Putamen (tissue), 1 donor: ENCODE measurements around the gene MAP4K5.
A peak's percentile ranks its signal among the peaks of the same experiment; 100 is the strongest.
"Not testable (repeated sequence)": the region's sequence is repeated elsewhere in the genome, so short reads cannot be mapped to it uniquely, and the experiment has no call there.

ENCODE experiments used
- DNase-seq: peaks from one replicate; pipeline ENCODE4 v3.0.0-alpha.2; 2016; ENCODE audit warnings: low spot score

Gene MAP4K5

GRCh38 chr14:50532502-50533240 is at the start of gene MAP4K5:
TSS of gene MAP4K5 (minus strand) at chr14:50532569. CDS start at chr14:50532049, 520 bp downstream.
- peak; percentile 93 for DNase-seq

DNA sequence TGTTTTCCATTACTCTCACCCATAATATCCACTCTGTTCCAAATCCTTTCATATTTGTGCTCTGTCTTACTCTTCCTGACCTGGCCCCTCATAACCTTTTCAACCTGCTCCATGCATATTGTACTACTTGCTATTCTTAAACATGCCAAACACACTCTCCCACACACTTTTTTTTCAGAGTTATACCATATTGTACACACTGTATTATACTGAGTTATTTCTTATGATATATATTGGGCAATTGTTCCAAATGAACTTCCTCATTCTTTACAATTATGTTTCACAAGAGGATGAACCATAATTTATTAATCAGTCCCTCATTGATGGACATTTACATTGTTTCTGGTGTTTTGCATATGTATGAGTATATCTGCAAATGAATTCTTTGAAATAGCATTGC is 46.1 kb upstream of the MAP4K5 start:
- DNase-seq, result no peak

- DNase-seq, result no peak
These were observed 45.6 kb upstream of the MAP4K5 start for GRCh38 chr14:50577982-50578381.

- no peak for DNase-seq
These were observed 43.4 kb upstream of the MAP4K5 start for GRCh38 chr14:50575769-50576168.

GRCh38 chr14:50573862-50574261 is 41.5 kb upstream of the MAP4K5 start:
- DNase-seq, result no peak

- DNase-seq, result no peak
These were observed 37.4 kb upstream of the MAP4K5 start for GRCh38 chr14:50569714-50570274.

DNA sequence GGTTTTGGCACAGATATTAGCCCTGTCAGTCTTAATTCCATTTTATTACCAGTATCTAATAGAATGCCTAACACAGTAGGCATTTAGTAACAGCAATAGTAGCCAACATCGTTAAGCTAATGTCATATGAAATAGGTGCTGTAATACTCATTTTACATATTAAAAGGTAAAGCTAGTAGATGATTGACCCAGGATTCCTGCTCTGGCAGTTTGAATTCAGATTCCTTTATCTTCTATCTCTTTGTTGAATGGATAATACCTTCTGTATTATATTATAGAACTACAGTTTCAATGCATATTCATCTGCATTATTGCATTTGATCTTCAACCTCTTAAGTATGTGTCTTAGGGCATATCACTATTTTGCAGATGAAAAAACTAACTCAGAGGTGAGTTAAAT is 30.5 kb upstream of the MAP4K5 start:
- no peak for DNase-seq

DNA sequence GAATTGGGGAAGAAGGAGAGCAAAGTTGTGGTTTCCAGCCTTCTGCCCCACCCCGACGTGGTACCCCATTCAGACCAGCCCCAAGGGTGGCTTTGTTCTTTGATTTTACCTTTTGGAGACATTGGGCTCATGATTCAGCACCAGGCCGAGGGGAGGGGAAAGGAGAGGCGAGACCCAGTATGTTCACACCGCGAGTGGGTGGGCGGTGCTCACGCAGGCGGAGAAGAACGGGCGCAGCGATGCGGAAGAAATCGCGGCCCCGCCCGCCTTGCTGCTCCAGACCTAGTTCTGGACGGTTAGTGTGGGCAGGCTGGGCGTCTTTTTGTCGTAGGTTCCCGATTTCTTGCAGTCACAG is 28.5 kb upstream of the MAP4K5 start:
- peak; percentile 83 for DNase-seq

GRCh38 chr14:50559990-50560930 is 27.9 kb upstream of the MAP4K5 start, which contains the start of gene ATL1:
TSS of gene ATL1 (plus strand) at chr14:50560145. CDS start at chr14:50560266, 121 bp downstream.
- DNase-seq, result peak; percentile 83

GRCh38 chr14:50552796-50553195 is 20.4 kb upstream of the MAP4K5 start:
- DNase-seq, result not testable (repeated sequence)

DNA sequence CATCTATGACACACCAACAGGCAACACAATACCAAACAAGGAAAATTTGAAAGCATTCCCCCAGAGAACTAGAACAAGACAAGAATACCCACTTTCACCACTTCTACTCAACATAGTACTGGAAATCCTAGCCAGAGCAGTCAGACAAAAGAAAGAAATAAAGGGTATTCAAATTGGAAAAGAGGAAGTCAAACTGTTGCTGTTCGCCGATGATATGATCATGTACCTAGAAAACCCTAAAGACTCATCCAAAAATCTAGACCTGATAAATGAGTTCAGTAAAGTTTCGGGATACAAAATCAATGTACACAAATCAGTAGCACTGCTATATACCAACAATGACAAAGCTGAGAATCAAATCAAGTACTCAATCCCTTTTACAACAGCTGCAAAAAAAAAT is 19.5 kb upstream of the MAP4K5 start:
- DNase-seq, result no peak

GRCh38 chr14:50550294-50550693 is 17.9 kb upstream of the MAP4K5 start:
- DNase-seq, result no peak

DNA sequence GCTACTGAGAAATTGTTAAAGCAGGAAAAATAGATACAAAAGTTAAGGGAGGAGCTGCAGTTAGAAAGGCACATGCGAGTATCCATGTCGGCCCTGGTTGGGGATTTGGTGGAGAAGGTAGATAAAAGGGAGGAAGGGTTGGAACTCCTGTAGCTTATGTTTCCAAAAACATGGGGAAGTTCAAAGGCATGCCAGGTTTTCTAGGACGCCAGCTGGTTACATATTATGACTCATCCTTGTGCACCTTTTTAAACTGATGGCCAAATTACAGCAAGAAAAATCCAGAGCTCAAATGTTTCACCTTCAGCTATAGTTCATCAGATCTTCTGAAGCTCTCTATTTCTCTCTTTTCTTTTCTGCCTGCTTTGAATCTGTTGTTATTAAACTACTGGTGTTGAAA is 13.2 kb upstream of the MAP4K5 start:
- no peak for DNase-seq

DNA sequence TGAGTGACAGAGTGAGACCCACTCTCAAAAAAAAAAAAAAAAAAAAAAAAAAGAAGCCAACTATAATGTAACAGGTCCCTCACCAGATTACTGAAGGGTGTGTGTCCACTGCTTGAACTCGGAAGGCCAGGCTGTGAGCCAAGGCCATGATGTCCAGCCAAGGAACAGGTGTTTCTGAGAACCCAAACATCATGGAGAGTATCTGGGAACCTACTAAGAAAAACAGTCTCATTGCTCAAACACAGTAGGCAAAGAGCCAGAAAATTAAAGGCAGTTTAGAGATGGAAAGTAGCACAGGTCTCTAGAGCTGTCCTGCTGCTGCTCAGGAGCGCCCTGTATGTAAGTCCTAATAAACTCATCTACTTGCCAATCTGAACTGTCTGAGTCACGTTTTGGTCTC is 12.5 kb upstream of the MAP4K5 start:
- DNase-seq, result no peak

GRCh38 chr14:50542941-50543418 is 10.6 kb upstream of the MAP4K5 start:
- peak; percentile 55 for DNase-seq

- DNase-seq, result no peak
These were observed 8.8 kb upstream of the MAP4K5 start for GRCh38 chr14:50541159-50541567.

- DNase-seq, result no peak
These were observed 6.7 kb upstream of the MAP4K5 start for GRCh38 chr14:50539051-50539450.

DNA sequence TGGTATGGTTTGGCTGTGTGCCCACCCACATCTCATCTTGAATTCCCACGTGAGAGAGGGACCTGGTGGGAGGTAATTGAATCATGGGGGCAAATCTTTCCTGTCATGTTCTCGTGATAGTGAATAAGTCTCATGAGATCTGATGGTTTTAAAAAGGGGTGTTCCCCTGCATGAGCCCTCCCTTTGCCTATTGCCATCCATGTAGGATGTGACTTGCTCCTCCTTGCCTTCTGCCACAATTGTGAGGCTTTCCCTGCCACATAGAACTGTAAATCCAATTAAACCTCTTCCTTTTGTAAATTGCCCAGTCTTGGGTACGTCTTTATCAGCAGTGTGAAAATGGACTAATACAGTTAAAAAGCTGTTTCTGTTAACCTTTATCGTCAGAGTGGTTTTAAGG is 5.7 kb upstream of the MAP4K5 start:
- not testable (repeated sequence) for DNase-seq

DNA sequence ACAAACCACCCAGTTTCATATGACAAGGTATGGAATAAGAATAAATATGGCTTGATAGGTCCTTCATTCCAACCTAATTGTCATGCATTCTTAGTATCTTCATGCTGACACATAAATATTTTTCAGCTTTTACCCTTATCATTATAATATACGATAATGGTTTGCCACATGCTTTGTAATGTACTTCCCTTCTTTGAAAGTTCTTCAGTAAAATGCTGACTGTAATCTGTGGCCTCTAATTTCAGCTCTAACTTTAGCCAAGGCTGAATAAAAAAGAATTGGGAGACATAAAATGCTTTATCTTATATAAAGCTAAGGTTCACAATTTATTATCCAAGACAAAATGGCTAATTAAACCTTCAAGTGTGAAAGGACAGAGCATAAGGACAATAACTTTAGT is 2.6 kb upstream of the MAP4K5 start:
- DNase-seq, result no peak

- no peak for DNase-seq
These were observed 2.0 kb upstream of the MAP4K5 start for GRCh38 chr14:50534416-50534815.

GRCh38 chr14:50533806-50534205 is 1.4 kb upstream of the MAP4K5 start:
- peak; percentile 91 for DNase-seq

DNA sequence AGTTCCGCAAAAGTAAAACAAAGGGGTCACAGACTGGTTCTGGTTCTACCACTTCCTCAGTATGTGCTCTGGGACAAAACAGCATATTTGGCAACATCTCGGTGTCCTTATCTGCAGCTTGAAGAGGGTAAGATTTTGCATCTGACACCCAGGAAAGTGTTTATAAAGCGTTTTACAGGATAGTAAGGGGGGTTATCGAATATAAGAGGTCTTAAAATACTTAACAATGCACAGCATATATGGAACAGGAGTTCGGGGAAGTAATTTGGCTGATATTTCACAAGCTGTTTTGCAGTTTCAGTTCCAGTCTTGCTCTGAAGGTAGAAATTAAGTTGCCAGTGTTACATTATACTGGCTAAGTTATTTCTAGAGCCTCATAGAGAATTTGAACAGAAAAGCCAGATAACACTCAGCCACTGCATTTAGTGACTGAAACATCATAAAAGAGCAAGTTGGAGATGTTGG is 904 bp upstream of the MAP4K5 start:
- no peak for DNase-seq
